CD4-positive, CD25-positive, alpha-beta regulatory T cell (primary cell): ENCODE measurements around the gene HSD17B14. TPM values are rescaled to one million over a fixed set of nuclear protein-coding genes. Genes with fewer than 3 reads are reported as not detected.

Source experiments
- ATAC-seq, 2 donors: fragments of 150-1000 bp; cut with Tn5 transposase; one replicate each; pipeline ENCODE4 v1.10.0; 2021; ENCODE audit warnings: low read depth in 2 of 2, moderate number of reproducible peaks in 2 of 2, moderate library complexity in 1 of 2
- DNase-seq, 3 donors: peaks; one replicate each; pipeline versions ENCODE4 v3.0.0 to v3.0.0-alpha.2; 2012 to 2022; ENCODE audit warnings: mixed read lengths in 1 of 3
- H3K27ac ChIP-seq: one replicate; pipeline ENCODE4 v1.7.0; 2013; ENCODE audit warnings: mild to moderate bottlenecking, low read length; ENCODE audit not compliant: insufficient read depth, poor library complexity, severe bottlenecking
- H3K27me3 ChIP-seq: one replicate; pipeline ENCODE4 v1.7.0; 2013; ENCODE audit warnings: low read length; ENCODE audit not compliant: control insufficient read depth, insufficient read depth
- H3K36me3 ChIP-seq: one replicate; pipeline ENCODE4 v1.7.0; 2013; ENCODE audit warnings: mild to moderate bottlenecking, low read length, moderate library complexity; ENCODE audit not compliant: control insufficient read depth, insufficient read depth
- H3K4me1 ChIP-seq: 2 replicates; pipeline ENCODE4 v1.7.0; 2013; ENCODE audit warnings: mild to moderate bottlenecking, low read length; ENCODE audit not compliant: insufficient read depth, control insufficient read depth, poor library complexity, severe bottlenecking
- H3K4me3 ChIP-seq: one replicate; pipeline ENCODE4 v1.7.0; 2013; ENCODE audit warnings: low read depth, mild to moderate bottlenecking, low read length, moderate library complexity
- H3K9me3 ChIP-seq, 2 experiments: 1 replicate in 1 of 2; 2 replicates in 1 of 2; pipeline ENCODE4 v1.7.0; 2013; ENCODE audit warnings: low read length in 2 of 2, mild to moderate bottlenecking in 1 of 2, moderate library complexity in 1 of 2; ENCODE audit not compliant: control insufficient read depth in 2 of 2
- H3K27ac Mint-ChIP-seq, 3 donors: one replicate each; pipeline ENCODE4 v1.8.0; 2020 to 2022; ENCODE audit warnings: mild to moderate bottlenecking in 3 of 3, mixed read lengths in 3 of 3, moderate library complexity in 2 of 3
- H3K27me3 Mint-ChIP-seq: one replicate; pipeline ENCODE4 v1.8.0; 2022; ENCODE audit warnings: mild to moderate bottlenecking, mixed read lengths
- H3K36me3 Mint-ChIP-seq: one replicate; pipeline ENCODE4 v1.8.0; 2020; ENCODE audit warnings: mixed read lengths
- H3K4me1 Mint-ChIP-seq, 4 donors: one replicate each; pipeline ENCODE4 v1.8.0; 2020 to 2022; ENCODE audit warnings: mixed read lengths in 4 of 4, mild to moderate bottlenecking in 1 of 4
- H3K4me3 Mint-ChIP-seq, 4 donors: one replicate each; pipeline ENCODE4 v1.8.0; 2020 to 2022; ENCODE audit warnings: mild to moderate bottlenecking in 4 of 4, mixed read lengths in 4 of 4, moderate library complexity in 3 of 4
- H3K9me3 Mint-ChIP-seq, 7 donors: one replicate each; pipeline ENCODE4 v1.8.0; 2020 to 2022; ENCODE audit warnings: mixed read lengths in 7 of 7, mild to moderate bottlenecking in 3 of 7, moderate library complexity in 2 of 7
- polyA plus RNA-seq, 4 donors: library from polyadenylated mRNA; unstranded; fragments of 300-500 nt; fragmentation: Illumina TruSeq; gene quantifications; one replicate each; pipeline ENCODE4 v1.2.3, GENCODE V29; 2021
- total RNA-seq: library from RNA; stranded (reverse); gene quantifications from one replicate; pipeline ENCODE4 v1.2.3, GENCODE V29; 2022

HSD17B14 gene
- total and polyA plus RNA-seq, 5 donors from 2014 or later = 0.29 to 2.0 (median 0.49) TPM

GRCh38 chr19:48810151-48810550 lies 26.1 kb downstream of the HSD17B14 start:
- Mint-ChIP-seq H3K27ac (peak overlapping the region; percentile 76 to 88 (median 78)), H3K27me3 (no peaks in the 10 kb centered on the region), H3K36me3 (no peaks in the 10 kb centered on the region), H3K9me3 (peaks cover 0 to 1% (median 0%) of the 10 kb centered on the region in 7 donors), H3K4me1 (peaks cover 0 to 45% (median 27%) of the 10 kb centered on the region in 4 donors), H3K4me3 (peak overlapping the region; percentile 70 to 95 (median 88))
- peak overlapping the region; percentile 24 for H3K27ac ChIP-seq
- H3K9me3 ChIP-seq = no peaks in the 10 kb centered on the region
- no peaks in the 10 kb centered on the region for H3K36me3 ChIP-seq
- no peaks in the 10 kb centered on the region for H3K27me3 ChIP-seq
- peak overlapping the region; percentile 65 for H3K4me3 ChIP-seq
- DNase-seq (peak in 1 of 3 donors; percentile 43), ATAC-seq (no peak)
- peaks cover 29% of the 10 kb centered on the region for H3K4me1 ChIP-seq

GRCh38 chr19:48807590-48808308 lies 28.5 kb downstream of the HSD17B14 start:
- Mint-ChIP-seq H3K27me3 (no peaks in the 10 kb centered on the region), H3K27ac (peak overlapping the region in 1 of 3 donors; percentile 2), H3K9me3 (peaks cover 0 to 1% (median 0%) of the 10 kb centered on the region in 7 donors), H3K4me3 (peak overlapping the region in 3 of 4 donors; percentile 15 to 84 (median 70)), H3K4me1 (peaks cover 0 to 42% (median 24%) of the 10 kb centered on the region in 4 donors), H3K36me3 (no peaks in the 10 kb centered on the region)
- Histone ChIP-seq H3K27me3 (no peaks in the 10 kb centered on the region), H3K27ac (no peak overlapping the region), H3K4me3 (no peak overlapping the region), H3K4me1 (peaks cover 29% of the 10 kb centered on the region), H3K9me3 (no peaks in the 10 kb centered on the region), H3K36me3 (no peaks in the 10 kb centered on the region)
- ATAC-seq = no peak
- no peak for DNase-seq

DNA sequence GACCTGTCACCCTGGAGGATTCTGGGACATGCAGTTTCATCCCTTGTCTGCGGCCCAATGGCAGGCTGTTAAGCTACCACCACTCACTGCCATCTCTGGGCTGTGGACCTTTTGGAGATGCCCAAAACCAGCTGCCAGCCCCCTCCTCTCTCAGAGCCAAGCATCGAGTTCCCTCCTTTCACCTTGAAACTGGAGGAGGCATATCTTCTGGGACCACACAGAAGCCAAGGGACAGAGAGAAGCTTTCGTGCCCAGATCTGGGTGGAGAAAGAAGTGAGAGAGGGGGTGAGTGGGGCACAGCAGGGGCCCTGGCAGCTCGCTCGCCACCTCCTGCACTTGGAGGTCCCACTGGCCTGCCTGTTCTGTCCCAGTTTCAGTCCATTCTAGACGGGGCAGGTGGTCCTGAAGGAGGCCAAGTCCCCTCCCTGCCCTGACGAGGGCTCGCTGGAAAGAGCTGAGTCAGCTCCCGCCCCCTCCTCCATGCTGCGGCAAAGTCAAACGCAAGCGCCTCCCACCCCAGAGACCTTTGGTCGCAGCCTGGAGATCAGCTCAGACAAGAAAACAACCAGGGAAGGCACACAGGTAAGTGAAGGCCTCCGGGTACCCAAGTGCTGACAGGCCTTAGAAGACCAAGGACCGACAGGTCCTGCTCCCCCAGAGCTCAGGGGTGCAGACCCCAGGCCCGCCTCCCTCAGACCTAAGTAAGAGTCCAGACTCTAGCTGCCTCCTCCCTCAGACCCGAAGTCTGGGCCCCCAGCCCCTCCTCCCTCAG lies 29.3 kb downstream of the HSD17B14 start:
- Histone ChIP-seq H3K4me1 (peaks cover 21% of the 10 kb centered on the region), H3K4me3 (no peak overlapping the region), H3K36me3 (no peaks in the 10 kb centered on the region), H3K27ac (no peak overlapping the region), H3K27me3 (no peaks in the 10 kb centered on the region), H3K9me3 (no peaks in the 10 kb centered on the region)
- H3K36me3 Mint-ChIP-seq = no peaks in the 10 kb centered on the region
- H3K9me3 Mint-ChIP-seq = peaks cover 0 to 1% (median 0%) of the 10 kb centered on the region in 7 donors
- DNase-seq (peak in 2 of 3 donors; percentile 57 to 67), ATAC-seq (no peak)
- peaks cover 0 to 36% (median 20%) of the 10 kb centered on the region in 4 donors for H3K4me1 Mint-ChIP-seq
- H3K27me3 Mint-ChIP-seq = no peaks in the 10 kb centered on the region
- H3K27ac Mint-ChIP-seq = peak overlapping the region in 1 of 3 donors; percentile 56
- H3K4me3 Mint-ChIP-seq = peak overlapping the region in 3 of 4 donors; percentile 46 to 81 (median 51)

- Mint-ChIP-seq H3K4me3 (peak overlapping the region in 2 of 4 donors; percentile 46 to 81), H3K27me3 (no peaks in the 10 kb centered on the region), H3K9me3 (peaks cover 0 to 1% (median 0%) of the 10 kb centered on the region in 7 donors), H3K27ac (peak overlapping the region in 1 of 3 donors; percentile 56), H3K4me1 (peaks cover 0 to 33% (median 20%) of the 10 kb centered on the region in 4 donors), H3K36me3 (no peaks in the 10 kb centered on the region)
- Histone ChIP-seq H3K27me3 (no peaks in the 10 kb centered on the region), H3K4me3 (no peak overlapping the region), H3K36me3 (no peaks in the 10 kb centered on the region), H3K4me1 (peaks cover 16% of the 10 kb centered on the region), H3K9me3 (no peaks in the 10 kb centered on the region), H3K27ac (no peak overlapping the region)
- peak in 1 of 3 donors; percentile 38 for DNase-seq
- peak; percentile 48 to 49 for ATAC-seq
Observed at GRCh38 chr19:48806518-48806817, 29.8 kb downstream of the HSD17B14 start.

DNA sequence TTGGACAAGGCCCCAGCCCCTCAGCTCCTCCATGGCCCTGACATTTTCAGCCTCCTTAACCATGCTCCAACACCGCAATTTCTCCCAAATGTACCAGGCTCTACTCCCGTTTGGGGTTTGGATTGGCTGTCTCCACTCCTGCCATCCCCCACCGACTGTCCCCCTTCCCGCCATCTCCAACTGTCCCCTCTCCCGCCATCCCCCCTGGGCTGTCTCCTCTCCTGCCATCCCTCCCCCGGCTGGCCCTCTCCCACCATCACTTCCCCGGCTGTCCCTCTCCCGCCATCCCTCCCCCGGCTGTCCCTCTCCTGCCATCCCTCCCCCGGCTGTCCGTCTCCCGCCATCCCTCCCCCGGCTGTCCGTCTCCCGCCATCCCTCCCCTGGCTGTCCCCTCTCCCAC lies 30.8 kb downstream of the HSD17B14 start:
- Histone ChIP-seq H3K9me3 (no peaks in the 10 kb centered on the region), H3K27me3 (no peaks in the 10 kb centered on the region), H3K4me1 (peaks cover 9% of the 10 kb centered on the region), H3K36me3 (no peaks in the 10 kb centered on the region), H3K27ac (no peak overlapping the region), H3K4me3 (no peak overlapping the region)
- H3K4me1 Mint-ChIP-seq = peaks cover 0 to 30% (median 20%) of the 10 kb centered on the region in 4 donors
- H3K27ac Mint-ChIP-seq = no peak overlapping the region
- DNase-seq = no peak
- no peaks in the 10 kb centered on the region for H3K36me3 Mint-ChIP-seq
- H3K9me3 Mint-ChIP-seq = peaks cover 0 to under 1% (median 0%) of the 10 kb centered on the region in 7 donors
- H3K4me3 Mint-ChIP-seq = no peak overlapping the region
- no peak for ATAC-seq
- no peaks in the 10 kb centered on the region for H3K27me3 Mint-ChIP-seq

DNA sequence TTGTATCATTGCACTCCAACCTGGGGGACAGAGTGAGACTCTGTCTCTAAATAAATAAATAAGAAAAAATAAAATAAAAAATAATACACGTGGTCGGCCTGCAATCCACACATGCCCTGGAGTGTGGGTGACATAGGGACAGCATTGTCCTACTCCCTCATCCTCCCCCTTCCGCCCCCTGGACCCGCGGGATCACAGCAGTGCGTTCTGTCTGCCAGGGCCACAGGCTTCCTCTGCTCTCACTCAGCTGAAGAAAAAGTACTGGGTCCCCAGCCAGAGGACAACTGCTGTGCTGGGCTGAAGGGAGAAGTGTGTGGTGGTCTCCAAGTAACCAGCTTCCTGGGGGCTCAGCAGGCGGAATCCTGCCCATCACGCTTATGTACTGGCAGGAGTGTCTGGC lies 31.8 kb downstream of the HSD17B14 start:
- Mint-ChIP-seq H3K9me3 (no peaks in the 10 kb centered on the region), H3K4me3 (no peak overlapping the region), H3K27ac (no peak overlapping the region), H3K36me3 (no peaks in the 10 kb centered on the region), H3K4me1 (peaks cover 0 to 20% (median 12%) of the 10 kb centered on the region in 4 donors), H3K27me3 (no peaks in the 10 kb centered on the region)
- Histone ChIP-seq H3K4me1 (no peaks in the 10 kb centered on the region), H3K27ac (no peak overlapping the region), H3K9me3 (no peaks in the 10 kb centered on the region), H3K36me3 (no peaks in the 10 kb centered on the region), H3K27me3 (no peaks in the 10 kb centered on the region), H3K4me3 (no peak overlapping the region)
- DNase-seq (no peak), ATAC-seq (no peak)

GRCh38 chr19:48802623-48803022 lies 33.7 kb downstream of the HSD17B14 start:
- Histone ChIP-seq H3K27me3 (no peaks in the 10 kb centered on the region), H3K27ac (no peak overlapping the region), H3K36me3 (no peaks in the 10 kb centered on the region), H3K9me3 (no peaks in the 10 kb centered on the region), H3K4me1 (no peaks in the 10 kb centered on the region), H3K4me3 (no peak overlapping the region)
- Mint-ChIP-seq H3K4me1 (peaks cover 0 to 8% (median 4%) of the 10 kb centered on the region in 4 donors), H3K4me3 (no peak overlapping the region), H3K27ac (no peak overlapping the region), H3K27me3 (no peaks in the 10 kb centered on the region), H3K36me3 (no peaks in the 10 kb centered on the region), H3K9me3 (no peaks in the 10 kb centered on the region)
- DNase-seq (no peak), ATAC-seq (no peak)
